Immature natural killer cell (primary cell): ENCODE data around the gene DNAH11. TPM values are rescaled to one million over a fixed set of nuclear protein-coding genes. Genes with fewer than 3 reads are reported as not detected.
"Not testable (repeated sequence)": the region's sequence is repeated elsewhere in the genome, so short reads cannot be mapped to it uniquely, and the experiment has no call there.

Experiments
- DNase-seq, 3 donors: peaks; one replicate each; pipeline ENCODE4 v3.0.0; 2022; ENCODE audit warnings: mixed read lengths in 1 of 3
- H3K27ac Mint-ChIP-seq, 6 donors: one replicate each; pipeline ENCODE4 v1.8.0; 2020; ENCODE audit warnings: mixed read lengths in 6 of 6, mild to moderate bottlenecking in 5 of 6, inconsistent platforms in 4 of 6, moderate library complexity in 3 of 6
- H3K27me3 Mint-ChIP-seq, 3 donors: one replicate each; pipeline ENCODE4 v1.8.0; 2020 to 2021; ENCODE audit warnings: low read depth in 3 of 3, mild to moderate bottlenecking in 3 of 3, mixed read lengths in 3 of 3, moderate library complexity in 3 of 3, inconsistent platforms in 1 of 3
- H3K36me3 Mint-ChIP-seq, 3 donors: one replicate each; pipeline ENCODE4 v1.8.0; 2020; ENCODE audit warnings: mixed read lengths in 3 of 3, inconsistent platforms in 2 of 3, mild to moderate bottlenecking in 2 of 3
- H3K4me1 Mint-ChIP-seq, 2 donors: one replicate each; pipeline ENCODE4 v1.8.0; 2020; ENCODE audit warnings: inconsistent platforms in 2 of 2, mild to moderate bottlenecking in 2 of 2, mixed read lengths in 2 of 2, moderate library complexity in 1 of 2
- H3K4me3 Mint-ChIP-seq, 5 donors: one replicate each; pipeline ENCODE4 v1.8.0; 2020; ENCODE audit warnings: mild to moderate bottlenecking in 5 of 5, mixed read lengths in 5 of 5, inconsistent platforms in 3 of 5, moderate library complexity in 3 of 5
- H3K9me3 Mint-ChIP-seq, 6 donors: one replicate each; pipeline ENCODE4 v1.8.0; 2020; ENCODE audit warnings: mild to moderate bottlenecking in 6 of 6, mixed read lengths in 6 of 6, inconsistent platforms in 4 of 6, moderate library complexity in 3 of 6
- polyA plus RNA-seq, 3 donors: library from polyadenylated mRNA; unstranded; fragments of 300-500 nt; fragmentation: Illumina TruSeq; gene quantifications; one replicate each; pipeline ENCODE4 v1.2.3, GENCODE V29; 2021

Gene DNAH11
- polyA plus RNA-seq, 3 donors from 2014 or later = not detected

DNA sequence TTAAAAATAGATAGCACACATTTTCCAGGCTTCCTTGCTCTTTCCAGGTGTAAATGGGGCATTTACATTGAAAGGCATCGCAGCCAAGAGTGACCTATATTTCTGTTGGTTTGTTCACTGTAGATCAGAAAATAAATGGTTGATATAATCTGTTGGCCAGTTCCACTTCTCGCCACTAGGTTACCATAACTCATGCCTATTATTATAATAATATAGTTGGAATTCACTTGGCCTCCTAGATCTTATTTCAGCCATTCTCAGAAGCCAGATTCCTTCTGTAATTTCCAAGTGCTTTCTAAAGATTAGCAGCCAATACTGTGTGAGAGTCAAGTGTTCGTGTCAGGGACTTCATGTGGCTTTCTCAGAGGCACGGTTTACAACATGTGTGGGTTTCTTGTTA lies 179.5 kb downstream of the DNAH11 start:
- Mint-ChIP-seq H3K36me3 (no peaks in the 10 kb centered on the region), H3K4me1 (no peaks in the 10 kb centered on the region), H3K9me3 (no peaks in the 10 kb centered on the region), H3K27me3 (peaks cover 0 to 8% (median 5%) of the 10 kb centered on the region in 3 donors), H3K27ac (no peak overlapping the region), H3K4me3 (no peak overlapping the region)
- no peak for DNase-seq

DNA sequence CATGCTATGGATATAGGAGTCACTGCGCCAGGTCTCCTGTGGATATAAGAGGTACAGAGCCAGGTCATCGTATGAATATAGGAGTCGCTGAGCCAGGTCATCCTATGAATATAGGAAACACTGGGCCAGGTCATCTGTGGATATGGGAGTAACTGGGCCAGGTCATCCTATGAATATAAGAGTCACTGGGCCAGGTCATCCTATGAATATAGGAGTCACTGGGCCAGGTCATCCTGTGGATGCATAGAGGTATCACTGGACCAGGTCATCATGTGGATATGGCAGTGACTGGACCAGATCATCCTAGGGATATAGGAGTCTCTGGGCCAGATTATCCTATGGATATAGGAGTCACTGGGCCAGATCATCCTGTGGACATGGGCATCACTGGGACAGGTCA lies 181.7 kb downstream of the DNAH11 start:
- no peak overlapping the region for H3K4me3 Mint-ChIP-seq
- H3K27ac Mint-ChIP-seq = no peak overlapping the region
- peaks cover 0 to 2% (median 0%) of the 10 kb centered on the region in 6 donors for H3K9me3 Mint-ChIP-seq
- H3K36me3 Mint-ChIP-seq = no peaks in the 10 kb centered on the region
- no peak for DNase-seq
- H3K27me3 Mint-ChIP-seq = peaks cover 0 to 11% (median 8%) of the 10 kb centered on the region in 3 donors
- no peaks in the 10 kb centered on the region for H3K4me1 Mint-ChIP-seq

DNA sequence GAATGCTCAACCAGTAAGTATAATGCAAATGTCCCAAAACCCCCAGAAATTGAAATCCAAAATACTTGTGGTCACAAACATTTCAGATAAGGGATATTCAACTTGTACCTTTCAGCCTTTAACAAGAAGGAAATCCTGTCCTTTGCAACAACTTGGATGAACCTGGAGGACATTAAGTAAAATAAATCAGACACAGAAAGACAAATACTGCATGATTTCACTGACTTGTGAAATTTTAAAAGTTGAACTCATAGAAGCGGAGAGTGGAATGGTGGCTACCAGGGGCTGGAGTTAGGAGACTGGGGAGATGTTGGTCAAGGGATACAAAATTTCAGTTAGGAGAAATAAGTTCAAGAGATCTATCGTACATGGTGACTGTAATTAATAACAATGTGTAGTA lies 187.6 kb downstream of the DNAH11 start:
- Mint-ChIP-seq H3K4me1 (no peaks in the 10 kb centered on the region), H3K27me3 (peaks cover 0 to 5% (median 3%) of the 10 kb centered on the region in 3 donors), H3K9me3 (peaks cover 0 to 2% (median 0%) of the 10 kb centered on the region in 6 donors), H3K4me3 (no peak overlapping the region), H3K27ac (no peak overlapping the region), H3K36me3 (no peaks in the 10 kb centered on the region)
- no peak for DNase-seq

DNA sequence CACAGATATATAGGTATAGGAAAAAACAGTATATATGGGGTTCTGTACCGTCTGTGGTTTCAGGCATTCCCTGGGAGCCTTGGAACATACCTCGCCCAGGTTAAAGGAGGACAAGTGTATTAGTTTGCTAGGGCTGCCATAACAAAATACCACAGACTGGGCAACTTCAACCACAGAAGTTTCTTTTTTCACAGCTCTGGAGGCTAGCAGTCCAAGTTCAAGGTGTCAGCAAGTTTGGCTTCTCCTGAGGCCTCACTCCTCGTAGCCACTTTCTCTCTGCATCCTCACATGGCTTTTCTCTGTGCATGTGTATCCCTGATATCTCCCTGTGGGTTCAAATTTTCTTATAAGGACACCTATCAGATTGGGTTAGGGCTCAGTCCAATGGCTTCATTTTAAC lies 189.1 kb downstream of the DNAH11 start:
- Mint-ChIP-seq H3K36me3 (no peaks in the 10 kb centered on the region), H3K27me3 (peaks cover 0 to 4% (median 3%) of the 10 kb centered on the region in 3 donors), H3K9me3 (peaks cover 0 to 2% (median 0%) of the 10 kb centered on the region in 6 donors), H3K4me3 (no peak overlapping the region), H3K4me1 (no peaks in the 10 kb centered on the region), H3K27ac (no peak overlapping the region)
- DNase-seq = no peak

DNA sequence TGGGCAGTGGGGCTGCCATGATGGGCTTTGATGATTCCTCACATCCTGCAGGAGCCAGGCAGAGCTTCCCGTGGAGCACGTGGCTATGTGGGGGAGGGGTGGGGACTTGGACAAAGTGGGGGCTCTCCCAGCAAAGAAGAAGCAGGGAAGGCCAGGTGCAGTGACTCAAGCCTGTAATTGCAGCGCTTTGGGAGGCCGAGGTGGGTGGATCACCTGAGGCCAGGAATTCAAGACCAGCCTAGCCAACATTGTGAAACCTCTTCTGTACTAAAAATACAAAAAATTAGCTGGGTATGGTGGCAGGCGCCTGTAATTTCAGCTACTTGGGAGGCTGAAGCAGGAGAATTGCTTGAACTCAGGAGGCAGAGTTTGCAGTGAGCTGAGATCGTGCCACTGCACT lies 190.1 kb downstream of the DNAH11 start:
- not testable (repeated sequence) for H3K9me3 Mint-ChIP-seq, H3K36me3 Mint-ChIP-seq, DNase-seq, H3K27me3 Mint-ChIP-seq, H3K4me1 Mint-ChIP-seq, H3K4me3 Mint-ChIP-seq, H3K27ac Mint-ChIP-seq

DNA sequence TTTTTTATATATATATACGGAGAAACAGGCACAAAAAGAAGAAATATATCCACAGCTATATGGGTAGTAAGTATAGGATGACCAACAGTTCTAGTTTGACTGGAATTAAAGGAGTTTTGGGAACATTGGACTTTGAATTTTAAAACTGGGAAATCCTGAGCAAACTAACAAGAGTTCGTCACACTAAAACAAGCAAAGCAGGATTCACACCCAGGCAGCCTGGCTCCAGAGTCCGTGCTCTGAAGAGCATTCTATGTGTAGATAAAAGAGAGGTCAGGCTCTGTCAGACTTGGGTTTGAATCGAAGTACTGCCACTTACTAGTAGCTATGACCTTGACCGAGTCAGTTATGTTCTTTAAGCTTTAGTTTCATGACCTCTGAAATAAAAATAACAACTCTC lies 191.0 kb downstream of the DNAH11 start:
- H3K27ac Mint-ChIP-seq = no peak overlapping the region
- H3K27me3 Mint-ChIP-seq = no peaks in the 10 kb centered on the region
- H3K4me3 Mint-ChIP-seq = no peak overlapping the region
- no peaks in the 10 kb centered on the region for H3K36me3 Mint-ChIP-seq
- no peaks in the 10 kb centered on the region for H3K4me1 Mint-ChIP-seq
- DNase-seq = no peak
- no peaks in the 10 kb centered on the region for H3K9me3 Mint-ChIP-seq

DNA sequence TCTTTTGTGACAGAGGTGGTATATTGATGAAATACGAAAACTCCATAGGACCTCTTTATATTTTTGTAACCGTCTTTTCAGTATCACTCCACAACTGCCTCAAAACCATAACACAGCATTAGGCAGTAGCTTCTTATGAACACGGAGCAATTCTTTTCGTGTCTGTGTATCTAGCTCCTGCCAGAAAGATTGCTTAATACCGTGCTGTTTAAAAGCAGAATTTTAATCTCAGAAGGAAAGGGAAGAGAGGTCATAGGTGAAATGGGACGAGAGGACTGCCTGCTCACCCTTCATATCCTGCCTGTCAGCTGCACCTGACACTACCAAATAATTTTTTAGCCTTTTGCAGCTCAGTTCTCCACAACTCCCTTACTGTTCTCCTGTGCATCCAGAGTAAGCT lies 200.7 kb downstream of the DNAH11 start:
- peaks cover 1 to 2% (median 1%) of the 10 kb centered on the region in 3 donors for H3K27me3 Mint-ChIP-seq
- no peak overlapping the region for H3K4me3 Mint-ChIP-seq
- no peaks in the 10 kb centered on the region for H3K4me1 Mint-ChIP-seq
- H3K36me3 Mint-ChIP-seq = no peaks in the 10 kb centered on the region
- DNase-seq = no peak
- peaks cover 0 to 2% (median 0%) of the 10 kb centered on the region in 6 donors for H3K9me3 Mint-ChIP-seq
- no peak overlapping the region for H3K27ac Mint-ChIP-seq

DNA sequence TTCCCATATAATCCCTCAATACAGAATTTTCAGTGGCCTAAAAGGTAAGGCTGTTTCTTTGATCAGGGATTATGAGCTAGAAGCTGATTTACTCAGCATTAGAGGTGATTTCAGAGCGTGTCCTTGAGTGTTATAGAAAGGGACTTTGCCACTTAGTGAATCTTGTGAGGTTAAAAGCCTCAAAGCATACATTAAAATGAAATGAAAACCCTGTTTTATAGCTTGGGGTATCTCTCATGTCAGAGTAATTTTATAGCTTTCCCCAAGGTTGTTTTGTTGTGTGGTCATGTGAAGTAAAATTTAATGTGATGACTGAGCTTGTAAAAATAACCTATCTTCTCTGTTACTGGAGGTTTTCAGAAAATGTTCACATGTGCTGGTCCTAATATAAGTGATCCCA lies 204.1 kb downstream of the DNAH11 start:
- no peaks in the 10 kb centered on the region for H3K36me3 Mint-ChIP-seq
- H3K9me3 Mint-ChIP-seq = peaks cover 0 to 2% (median 0%) of the 10 kb centered on the region in 6 donors
- no peak overlapping the region for H3K4me3 Mint-ChIP-seq
- H3K27me3 Mint-ChIP-seq = peaks cover 0 to 7% (median 1%) of the 10 kb centered on the region in 3 donors
- H3K4me1 Mint-ChIP-seq = no peaks in the 10 kb centered on the region
- H3K27ac Mint-ChIP-seq = no peak overlapping the region
- no peak for DNase-seq

DNA sequence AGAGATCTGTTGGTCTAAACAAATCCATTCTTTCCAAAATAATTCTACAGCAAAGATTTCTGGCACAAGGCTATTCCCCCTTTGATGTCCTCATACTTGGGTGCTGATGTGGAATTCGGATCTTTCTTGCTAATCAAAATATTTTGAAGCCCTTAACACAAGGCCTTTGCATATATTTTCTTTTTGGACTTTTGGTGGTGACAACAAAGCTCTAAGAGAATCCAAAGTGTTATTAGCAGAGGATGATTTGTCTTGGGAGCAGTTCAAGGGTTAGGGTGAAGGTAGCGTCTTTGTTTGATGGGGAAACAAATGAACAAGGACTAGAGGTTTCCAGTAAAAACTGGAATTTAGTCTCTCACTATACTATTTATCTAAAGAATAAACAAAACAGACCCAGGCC lies 205.0 kb downstream of the DNAH11 start:
- Mint-ChIP-seq H3K4me3 (no peak overlapping the region), H3K27ac (peak overlapping the region in 1 of 6 donors; percentile 58), H3K4me1 (no peaks in the 10 kb centered on the region), H3K36me3 (no peaks in the 10 kb centered on the region), H3K27me3 (peaks cover 0 to 7% (median 0%) of the 10 kb centered on the region in 3 donors), H3K9me3 (no peaks in the 10 kb centered on the region)
- DNase-seq = no peak

DNA sequence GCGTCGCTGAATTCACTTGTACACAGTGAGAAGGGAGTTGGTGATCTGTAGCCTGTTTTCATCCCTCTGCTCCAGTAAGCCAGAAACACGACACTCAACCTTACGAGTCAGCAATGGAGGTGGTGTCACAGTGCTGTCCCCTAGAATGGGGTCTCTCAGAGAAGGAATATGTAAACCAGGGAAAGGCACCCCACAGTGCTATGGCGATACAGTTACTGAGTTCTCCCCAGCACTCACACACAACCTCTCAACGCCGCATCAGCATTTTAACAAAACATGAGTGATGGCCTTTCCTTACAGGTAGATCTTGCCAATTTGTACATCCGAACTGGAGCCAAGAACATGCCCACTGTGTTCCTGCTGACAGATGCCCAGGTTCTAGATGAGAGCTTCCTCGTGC lies 206.5 kb downstream of the DNAH11 start:
- H3K4me1 Mint-ChIP-seq = no peaks in the 10 kb centered on the region
- no peaks in the 10 kb centered on the region for H3K36me3 Mint-ChIP-seq
- H3K4me3 Mint-ChIP-seq = no peak overlapping the region
- H3K27me3 Mint-ChIP-seq = peaks cover 0 to 9% (median 0%) of the 10 kb centered on the region in 3 donors
- no peak for DNase-seq
- H3K9me3 Mint-ChIP-seq = no peaks in the 10 kb centered on the region
- H3K27ac Mint-ChIP-seq = no peak overlapping the region

DNA sequence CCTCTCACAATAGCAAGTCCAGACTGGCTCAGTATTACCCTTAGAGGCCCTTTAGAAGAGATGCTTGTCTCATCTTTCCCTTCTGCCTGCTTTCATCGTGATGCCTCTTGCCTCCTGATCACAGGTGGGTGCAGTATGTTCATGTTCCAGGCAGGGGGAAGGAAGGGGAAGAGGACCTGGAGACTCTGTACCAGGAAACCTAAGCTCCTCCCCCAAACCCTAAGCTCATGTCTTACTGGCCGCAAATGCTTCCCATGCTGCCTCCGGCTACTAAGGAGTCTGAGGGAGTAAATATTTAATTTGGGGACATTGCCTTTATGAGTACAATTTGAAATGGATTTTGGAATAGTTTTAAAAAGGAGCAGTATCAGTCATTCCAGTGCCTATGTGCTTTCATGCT lies 210.2 kb downstream of the DNAH11 start:
- DNase-seq = no peak

DNA sequence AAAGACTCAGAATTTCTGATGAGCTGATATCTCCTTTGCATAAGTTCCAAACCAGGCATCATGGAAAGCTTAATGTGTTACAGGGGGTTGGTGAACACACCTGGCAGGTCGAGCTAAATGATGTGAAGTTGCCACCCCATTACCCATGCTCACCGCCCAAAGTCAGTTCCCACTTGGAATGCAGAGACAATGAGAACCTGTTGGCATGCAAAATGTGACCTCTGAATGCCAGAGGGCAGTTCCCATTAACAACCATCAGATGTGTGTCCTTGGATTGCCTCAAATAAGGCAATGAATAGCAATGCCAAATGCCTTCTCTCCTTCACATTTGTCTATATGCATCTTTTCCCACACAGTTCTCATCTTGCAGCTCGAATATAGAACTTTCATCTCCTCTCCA lies 212.1 kb downstream of the DNAH11 start:
- no peak for DNase-seq
- Mint-ChIP-seq H3K36me3 (no peaks in the 10 kb centered on the region), H3K4me3 (no peak overlapping the region), H3K4me1 (no peaks in the 10 kb centered on the region), H3K27ac (no peak overlapping the region), H3K9me3 (no peaks in the 10 kb centered on the region), H3K27me3 (peaks cover 0 to 19% (median 2%) of the 10 kb centered on the region in 3 donors)

More for the DNA sequence above, 210.2 kb downstream of the DNAH11 start:
- H3K4me1 Mint-ChIP-seq = no peaks in the 10 kb centered on the region
- no peak overlapping the region for H3K4me3 Mint-ChIP-seq
- no peaks in the 10 kb centered on the region for H3K9me3 Mint-ChIP-seq
- no peak overlapping the region for H3K27ac Mint-ChIP-seq
- H3K36me3 Mint-ChIP-seq = no peaks in the 10 kb centered on the region
- H3K27me3 Mint-ChIP-seq = peaks cover 0 to 18% (median 2%) of the 10 kb centered on the region in 3 donors

DNA sequence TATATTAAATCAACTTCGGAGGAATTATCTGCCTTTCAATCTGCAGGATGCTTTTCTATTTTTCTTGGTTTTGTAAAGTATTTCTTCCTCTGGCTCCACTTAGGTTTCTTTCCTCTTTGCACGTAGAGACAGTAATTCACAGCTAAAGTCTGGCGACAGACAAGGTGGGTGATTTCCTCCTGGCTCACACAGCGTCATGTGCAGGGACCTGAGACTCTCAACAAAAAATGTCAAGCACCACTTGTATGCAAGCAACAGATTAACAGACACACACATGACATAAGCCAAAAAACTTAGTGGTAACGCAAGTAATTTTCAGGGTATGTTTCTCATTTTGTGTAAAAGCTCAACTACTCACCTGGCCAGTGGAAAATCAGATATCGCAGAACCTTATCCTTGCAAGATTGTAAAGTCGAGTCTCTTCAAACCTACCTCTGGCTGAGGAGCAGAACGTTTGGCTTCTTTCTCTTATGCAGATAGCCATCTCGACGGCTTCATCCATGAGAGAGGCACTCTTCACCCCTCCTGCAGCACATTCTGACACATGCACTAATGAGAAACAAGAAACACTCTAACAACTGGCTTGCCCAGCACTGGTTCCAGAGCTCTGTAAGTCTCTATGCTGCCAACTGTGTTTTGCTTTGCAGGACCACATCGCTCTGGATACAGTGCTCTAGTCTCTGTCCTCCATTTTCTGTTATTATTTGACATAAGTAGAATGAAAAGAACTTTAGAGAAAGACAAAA lies 214.9 kb downstream of the DNAH11 start:
- Mint-ChIP-seq H3K36me3 (no peaks in the 10 kb centered on the region), H3K27me3 (peaks cover 0 to 17% (median 2%) of the 10 kb centered on the region in 3 donors), H3K27ac (no peak overlapping the region), H3K4me1 (no peaks in the 10 kb centered on the region), H3K4me3 (no peak overlapping the region), H3K9me3 (no peaks in the 10 kb centered on the region)
- no peak for DNase-seq

DNA sequence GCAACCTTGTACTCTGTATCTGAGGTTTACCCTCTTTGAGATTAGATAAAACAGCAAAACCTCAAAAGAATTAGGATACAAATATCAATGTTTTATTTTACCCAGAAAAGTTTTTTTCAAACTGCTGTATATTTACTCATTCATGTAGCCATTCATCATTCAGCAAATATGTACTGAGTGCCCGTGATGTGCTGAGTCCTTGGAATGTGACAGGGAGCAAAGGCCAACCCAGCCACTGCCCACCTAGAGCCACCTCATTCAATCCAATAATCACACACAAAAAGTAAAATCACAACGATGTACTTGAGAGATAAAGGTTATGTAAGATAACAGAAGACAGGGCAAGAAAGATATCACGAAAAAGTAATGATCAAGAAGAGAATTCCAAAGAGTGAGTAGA lies 215.4 kb downstream of the DNAH11 start:
- H3K9me3 Mint-ChIP-seq = no peaks in the 10 kb centered on the region
- no peak overlapping the region for H3K27ac Mint-ChIP-seq
- no peaks in the 10 kb centered on the region for H3K36me3 Mint-ChIP-seq
- no peak for DNase-seq
- no peak overlapping the region for H3K4me3 Mint-ChIP-seq
- H3K27me3 Mint-ChIP-seq = peaks cover 0 to 17% (median 2%) of the 10 kb centered on the region in 3 donors
- no peaks in the 10 kb centered on the region for H3K4me1 Mint-ChIP-seq

DNA sequence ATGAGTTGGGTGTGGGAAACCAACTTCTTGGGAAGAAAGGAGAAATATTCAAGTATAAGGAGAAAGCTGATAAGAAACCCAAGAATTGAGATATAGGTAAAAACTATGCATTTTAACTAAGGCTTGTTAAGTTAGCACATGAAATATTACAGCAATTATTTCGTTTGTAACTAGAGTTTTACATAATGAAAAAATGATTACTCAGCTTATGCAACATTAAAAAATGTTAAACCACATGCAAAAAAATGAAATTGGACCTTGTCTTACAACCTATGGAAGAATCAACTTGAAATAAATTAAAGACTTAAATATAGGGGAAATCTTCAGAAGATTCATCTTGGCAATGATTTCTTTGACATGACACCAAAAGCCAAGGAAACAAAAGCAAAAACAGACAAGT lies 219.6 kb downstream of the DNAH11 start:
- H3K4me1 Mint-ChIP-seq = no peaks in the 10 kb centered on the region
- H3K36me3 Mint-ChIP-seq = no peaks in the 10 kb centered on the region
- peaks cover 0 to 11% (median 0%) of the 10 kb centered on the region in 3 donors for H3K27me3 Mint-ChIP-seq
- DNase-seq = no peak
- no peaks in the 10 kb centered on the region for H3K9me3 Mint-ChIP-seq
- H3K4me3 Mint-ChIP-seq = no peak overlapping the region
- no peak overlapping the region for H3K27ac Mint-ChIP-seq
